Measurements from ENCODE around the gene MRPL14. TPM values are rescaled to one million over a fixed set of nuclear protein-coding genes. Genes with fewer than 3 reads are reported as not detected.

MRPL14 gene
- total and polyA plus RNA-seq, 2 of the 8 experiments (the other 6 are each of a cell fraction or from before 2014, with no cell fraction given), result 82.0 to 97.1 TPM

DNA sequence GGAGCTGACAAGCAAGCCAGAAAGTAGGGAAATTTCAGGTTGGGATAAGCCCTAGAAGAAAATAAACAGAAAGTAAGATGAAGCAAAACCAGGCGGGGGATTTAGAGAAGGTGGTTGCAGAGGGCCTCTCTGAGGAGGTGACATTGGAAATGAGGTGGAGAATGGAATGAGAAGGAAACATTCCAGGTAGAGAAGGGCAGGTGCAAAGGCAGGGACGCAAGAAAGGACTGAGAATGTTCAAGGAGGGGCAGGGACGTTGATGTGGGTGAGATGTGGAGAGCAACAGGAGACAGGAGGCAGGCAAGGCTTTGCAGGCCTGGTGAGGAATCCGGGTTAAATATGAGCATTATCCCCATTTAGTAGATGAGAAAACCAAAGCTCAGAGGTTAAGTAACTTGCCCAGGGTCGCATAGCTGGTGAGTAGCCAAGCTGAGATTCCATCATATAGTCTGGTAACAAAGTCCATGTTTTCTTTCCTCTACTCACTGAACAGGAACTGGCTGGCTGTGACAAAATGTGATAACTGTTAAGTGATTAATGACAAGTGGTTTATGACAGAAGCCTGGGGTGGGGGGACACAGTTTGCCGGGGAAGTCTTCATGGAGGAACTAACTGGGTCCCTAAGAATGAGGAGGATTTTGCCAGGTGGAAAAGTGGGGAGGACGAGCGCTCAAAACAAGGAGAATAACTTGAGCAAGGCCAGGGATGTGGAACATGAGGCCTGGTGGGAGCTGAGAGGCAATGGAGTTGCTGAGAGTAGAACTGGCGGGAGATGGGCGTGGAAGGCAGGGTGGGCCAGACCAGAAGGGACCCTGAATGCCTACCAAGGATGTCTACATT is 32.6 kb downstream of the MRPL14 start:
- Histone ChIP-seq H3K79me2 (ENCODE audit: control insufficient read depth in 1 of 2, insufficient read depth in 2 of 2, low read length in 2 of 2) (no peaks in the 10 kb centered on the region), H3K23ac (ENCODE audit: insufficient read length) (no peak overlapping the region), H3K56ac (replicated peaks; ENCODE audit: insufficient read length, low read depth, low read length) (no peak overlapping the region), H2AK5ac (ENCODE audit: low read depth, low read length) (no peak overlapping the region), H2BK15ac (ENCODE audit: low read length) (no peak overlapping the region), H4K91ac (replicated peaks; ENCODE audit: insufficient read length, low read length) (no peak overlapping the region), H2BK5ac (ENCODE audit: low read depth, low read length) (no peak overlapping the region), H3K18ac (ENCODE audit: extremely low read depth, low read length) (no peak overlapping the region), H2BK120ac (replicated peaks; ENCODE audit: low read depth, low read length) (no peak overlapping the region), H3K27ac (ENCODE audit: low read depth, low read length) (no peak overlapping the region), H3K9me3 (ENCODE audit: insufficient read depth in 2 of 2, low read depth in 1 of 2, low read length in 1 of 2) (no peaks in the 10 kb centered on the region), H3K9ac (replicated peaks in 1 of 4; ENCODE audit: extremely low read depth in 1 of 4, low read depth in 3 of 4, low read length in 3 of 4) (no peak overlapping the region), H4K20me1 (replicated peaks in 1 of 2; ENCODE audit: control insufficient read depth in 1 of 2, insufficient read depth in 2 of 2, low read length in 2 of 2) (peaks cover 2 to 16% of the 10 kb centered on the region in 2 experiments), H3K4ac (replicated peaks; ENCODE audit: insufficient read length, low read depth, low read length) (no peak overlapping the region), H4K8ac (ENCODE audit: extremely low read depth, insufficient read depth, low read length) (no peak overlapping the region; the same call in 1 of the 2 replicates), H3K4me1 (replicated peaks in 1 of 4; ENCODE audit: control insufficient read depth in 3 of 4, insufficient read depth in 4 of 4, low read length in 3 of 4) (no peaks in the 10 kb centered on the region), H3K36me3 (ENCODE audit: control insufficient read depth in 2 of 4, insufficient read depth in 4 of 4, low read length in 3 of 4) (peaks cover 0 to 10% (median 0%) of the 10 kb centered on the region in 4 experiments; a peak in 3 of 8 replicates), H3K14ac (ENCODE audit: insufficient read length) (no peak overlapping the region), H2AFZ (ENCODE audit: low read length) (no peak overlapping the region), H3K27me3 (replicated peaks in 1 of 4; ENCODE audit: control insufficient read depth in 3 of 4, extremely low read depth in 1 of 4, insufficient read depth in 3 of 4, low read length in 3 of 4) (no peaks in the 10 kb centered on the region), H3K79me1 (ENCODE audit: low read depth, low read length) (no peaks in the 10 kb centered on the region; the same call in 1 of the 2 replicates), H3K4me3 (ENCODE audit: extremely low read depth in 1 of 4, insufficient read depth in 2 of 4, low read depth in 3 of 4, low read length in 4 of 4) (no peak overlapping the region), H2BK20ac (ENCODE audit: low read length) (no peak overlapping the region), H3K4me2 (ENCODE audit: insufficient read depth in 1 of 2, low read depth in 2 of 2, low read length in 2 of 2) (no peak overlapping the region), H4K5ac (ENCODE audit: insufficient read length, low read depth, low read length) (no peak overlapping the region), H3K23me2 (ENCODE audit: low read depth, low read length) (no peaks in the 10 kb centered on the region), H2BK12ac (ENCODE audit: low read depth, low read length) (no peak overlapping the region)
- CTCF ChIA-PET (ENCODE audit: partially characterized antibody), result interaction anchor here (0.8 to 10.8 kb wide), 12 partner anchors 21 to 161 kb away, joined by 3 to 255 read pairs (median 6); no protein-coding TSS in a partner anchor
- FAIRE-seq (no peak), DNase-seq (ENCODE audit: low read depth in 1 of 2, low spot score in 2 of 2) (no peak)
- POLR2A ChIA-PET (ENCODE audit: partially characterized antibody), result interaction anchor here (0.6 to 1.7 kb wide), 6 partner anchors 11 to 160 kb away, joined by 3 to 6 read pairs (median 3); no protein-coding TSS in a partner anchor
- WGBS, 2 experiments (ENCODE audit: extremely low coverage in 1 of 2, insufficient coverage in 1 of 2, insufficient read length in 1 of 2, insufficient replicate concordance in 2 of 2, low coverage in 1 of 2, low lambda C conversion rate in 2 of 2, missing lambda C conversion rate in 1 of 2), result 87% methylated on average over 10 of the region's 10 CpGs; no CpG with 5 or more reads in 1 of the 2 experiments
- TF ChIP-seq CEBPB (IDR thresholded peaks at IDR 0.05; ENCODE audit: low read depth, low read length) (no peak), BACH1 (IDR thresholded peaks at IDR 0.05; ENCODE audit: low read length) (no peak), CBX5 (IDR thresholded peaks at IDR 0.05; ENCODE audit: low read depth, low read length) (no peak), SP4 (IDR thresholded peaks at IDR 0.05; ENCODE audit: low read length) (no peak), EGR1 (IDR thresholded peaks at IDR 0.05; ENCODE audit: borderline replicate concordance, low read depth, low read length) (no peak)
